RWPE2 (cell line): Measurements from ENCODE around the gene LCE4A.
A peak's percentile ranks its signal among the peaks of the same experiment; 100 is the strongest.

Experiments
- ATAC-seq: fragments of 200-7000 bp; cut with Tn5 transposase; 3 replicates; pipeline ENCODE4 v1.9.1; 2021; ENCODE audit warnings: low read depth
- DNase-seq: peaks from one replicate; pipeline ENCODE4 v3.0.0-alpha.2; 2020; ENCODE audit warnings: low spot score
- H3K27ac ChIP-seq: fragments of 450-650 bp; 2 replicates; pipeline ENCODE4 v1.5.1; 2017; ENCODE audit warnings: mild to moderate bottlenecking; ENCODE audit not compliant: poor library complexity, severe bottlenecking
- H3K27me3 ChIP-seq: fragments of 250-450 bp; sonication (Bioruptor Pico); 2 replicates; pipeline ENCODE4 v1.5.1; 2021; ENCODE audit warnings: mild to moderate bottlenecking, moderate library complexity; ENCODE audit not compliant: insufficient read depth, poor library complexity, severe bottlenecking
- H3K36me3 ChIP-seq: fragments of 250-450 bp; sonication (Bioruptor Pico); 2 replicates; pipeline ENCODE4 v1.5.1; 2020; ENCODE audit warnings: low read depth, mild to moderate bottlenecking, moderate library complexity
- H3K4me1 ChIP-seq: fragments of 250-450 bp; sonication (Bioruptor Pico); 2 replicates; pipeline ENCODE4 v1.5.1; 2021; ENCODE audit warnings: mild to moderate bottlenecking, moderate library complexity; ENCODE audit not compliant: insufficient read depth, poor library complexity, severe bottlenecking
- H3K4me3 ChIP-seq: fragments of 250-450 bp; sonication (Bioruptor Pico); 2 replicates; pipeline ENCODE4 v1.5.1; 2021; ENCODE audit warnings: mild to moderate bottlenecking, moderate library complexity; ENCODE audit not compliant: severe bottlenecking
- H3K9me3 ChIP-seq: fragments of 250-450 bp; sonication (Bioruptor Pico); 2 replicates; pipeline ENCODE4 v1.5.1; 2021; ENCODE audit warnings: mild to moderate bottlenecking, moderate library complexity; ENCODE audit not compliant: severe bottlenecking
- TF ChIP-seq, protein P1 (sequence below): fragments of 450-650 bp; IDR thresholded peaks from one replicate; pipeline ENCODE4 v1.5.1; 2017; ENCODE audit warnings: mild to moderate bottlenecking, moderate library complexity; ENCODE audit not compliant: poor library complexity, severe bottlenecking

The LCE4A gene

DNA sequence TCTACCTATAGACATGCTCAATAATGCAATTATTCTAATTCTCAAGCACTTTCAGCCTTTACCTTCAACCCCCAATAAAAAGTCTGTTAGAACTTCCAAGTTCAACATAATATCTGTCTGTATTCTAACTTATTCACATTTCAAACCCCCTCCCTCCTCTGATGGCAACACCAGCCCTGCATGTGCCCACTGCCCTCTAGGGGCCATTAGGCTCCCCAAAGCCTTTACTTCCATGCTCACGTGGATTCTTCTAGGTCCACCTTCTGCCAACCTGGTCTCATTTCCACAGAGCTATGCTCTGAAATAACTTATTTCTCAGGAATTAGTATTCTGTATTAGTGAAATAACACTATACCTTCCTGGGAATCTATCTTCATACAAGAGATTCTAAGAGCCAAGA is 27.7 kb downstream of the LCE4A start:
- Histone ChIP-seq H3K4me1 (peaks cover 13% of the 10 kb centered on the region), H3K9me3 (no peaks in the 10 kb centered on the region), H3K36me3 (no peaks in the 10 kb centered on the region), H3K27ac (no peak overlapping the region), H3K4me3 (no peak overlapping the region), H3K27me3 (no peaks in the 10 kb centered on the region)
- ATAC-seq (0 out of 3 replicates have a peak, but pooled peaks have one; percentile 55), DNase-seq (no peak)
- TF ChIP-seq, protein P1, sequence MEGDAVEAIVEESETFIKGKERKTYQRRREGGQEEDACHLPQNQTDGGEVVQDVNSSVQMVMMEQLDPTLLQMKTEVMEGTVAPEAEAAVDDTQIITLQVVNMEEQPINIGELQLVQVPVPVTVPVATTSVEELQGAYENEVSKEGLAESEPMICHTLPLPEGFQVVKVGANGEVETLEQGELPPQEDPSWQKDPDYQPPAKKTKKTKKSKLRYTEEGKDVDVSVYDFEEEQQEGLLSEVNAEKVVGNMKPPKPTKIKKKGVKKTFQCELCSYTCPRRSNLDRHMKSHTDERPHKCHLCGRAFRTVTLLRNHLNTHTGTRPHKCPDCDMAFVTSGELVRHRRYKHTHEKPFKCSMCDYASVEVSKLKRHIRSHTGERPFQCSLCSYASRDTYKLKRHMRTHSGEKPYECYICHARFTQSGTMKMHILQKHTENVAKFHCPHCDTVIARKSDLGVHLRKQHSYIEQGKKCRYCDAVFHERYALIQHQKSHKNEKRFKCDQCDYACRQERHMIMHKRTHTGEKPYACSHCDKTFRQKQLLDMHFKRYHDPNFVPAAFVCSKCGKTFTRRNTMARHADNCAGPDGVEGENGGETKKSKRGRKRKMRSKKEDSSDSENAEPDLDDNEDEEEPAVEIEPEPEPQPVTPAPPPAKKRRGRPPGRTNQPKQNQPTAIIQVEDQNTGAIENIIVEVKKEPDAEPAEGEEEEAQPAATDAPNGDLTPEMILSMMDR = peak; percentile 73

- TF ChIP-seq, protein P1 = no peak
- DNase-seq (no peak), ATAC-seq (no peak)
- H3K27me3 ChIP-seq = no peaks in the 10 kb centered on the region
- H3K9me3 ChIP-seq = no peaks in the 10 kb centered on the region
- no peaks in the 10 kb centered on the region for H3K36me3 ChIP-seq
- peaks cover 26% of the 10 kb centered on the region for H3K4me1 ChIP-seq
- no peak overlapping the region for H3K27ac ChIP-seq
- no peak overlapping the region for H3K4me3 ChIP-seq
Observed at GRCh38 chr1:152737997-152738396, 30.0 kb downstream of the LCE4A start.

DNA sequence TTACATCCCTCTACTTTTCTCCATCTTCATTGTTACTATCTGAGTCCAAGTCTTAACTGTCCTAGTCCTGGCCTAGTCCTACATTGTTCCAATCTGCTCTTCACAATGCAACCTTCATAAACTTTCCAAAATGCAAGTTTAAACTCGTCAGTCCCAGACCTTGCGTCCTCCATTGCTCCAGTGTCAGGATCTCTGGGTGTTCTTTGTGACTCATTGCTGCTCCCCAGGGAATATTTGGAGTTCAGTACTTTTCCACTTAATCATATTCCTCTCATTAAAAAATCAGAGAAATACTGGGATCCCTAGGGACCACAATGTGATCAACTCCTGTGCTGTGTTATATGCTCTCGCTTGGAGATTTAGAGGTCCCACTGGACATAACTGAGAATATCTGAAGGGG is 31.9 kb downstream of the LCE4A start:
- ATAC-seq = peak; percentile 37; the same call in 1 of the 3 replicates
- Histone ChIP-seq H3K27me3 (no peaks in the 10 kb centered on the region), H3K4me3 (no peak overlapping the region), H3K9me3 (no peaks in the 10 kb centered on the region), H3K4me1 (peaks cover 44% of the 10 kb centered on the region), H3K36me3 (no peaks in the 10 kb centered on the region), H3K27ac (peak overlapping the region; percentile 44)
- TF ChIP-seq, protein P1 = no peak
- DNase-seq = no peak

- Histone ChIP-seq H3K9me3 (no peaks in the 10 kb centered on the region), H3K36me3 (no peaks in the 10 kb centered on the region), H3K27me3 (no peaks in the 10 kb centered on the region), H3K4me3 (no peak overlapping the region), H3K27ac (peak overlapping the region; percentile 67), H3K4me1 (peaks cover 53% of the 10 kb centered on the region)
- ATAC-seq (no peak), DNase-seq (no peak)
- TF ChIP-seq, protein P1 = no peak
Observed at GRCh38 chr1:152741656-152742055, 33.7 kb downstream of the LCE4A start.

DNA sequence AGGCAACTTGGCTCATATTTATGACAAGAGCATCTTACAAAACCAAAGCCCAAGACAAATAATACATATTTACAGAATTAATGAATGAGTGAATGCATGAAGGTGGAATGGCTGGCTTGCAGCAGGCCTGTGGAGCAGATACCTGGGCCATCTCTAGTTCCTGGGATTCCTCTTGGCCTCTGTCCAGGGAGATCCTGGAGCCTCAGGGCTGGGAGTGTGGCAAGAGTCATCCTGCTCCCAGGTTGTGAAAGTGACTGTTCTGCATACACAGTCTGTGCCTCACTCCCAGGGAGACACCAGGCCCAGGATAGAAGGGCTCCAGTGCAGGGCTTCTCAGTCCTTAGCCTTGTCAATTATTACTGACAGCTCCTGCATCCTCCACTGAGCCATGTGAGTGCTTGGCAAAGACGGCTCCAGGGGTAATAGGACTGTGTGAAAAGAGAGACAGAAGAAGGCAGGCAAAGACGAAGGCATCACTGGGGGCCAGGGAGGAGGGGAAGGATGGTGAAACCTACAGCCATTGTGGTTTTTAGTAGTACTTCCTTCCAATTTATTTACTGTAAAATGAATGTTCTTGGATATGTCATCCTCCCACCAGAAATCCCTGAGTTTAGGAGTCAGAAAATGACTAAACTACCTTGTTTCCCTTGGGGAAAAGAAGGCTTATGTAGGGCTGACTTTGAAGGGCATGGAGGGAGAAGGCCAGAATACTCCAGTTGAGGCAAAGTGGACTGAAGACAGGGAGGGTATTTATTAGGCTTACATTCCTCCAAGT is 35.6 kb downstream of the LCE4A start:
- DNase-seq (peak; percentile 85), ATAC-seq (peak; percentile 92)
- H3K27me3 ChIP-seq = no peaks in the 10 kb centered on the region
- TF ChIP-seq, protein P1 = no peak
- H3K27ac ChIP-seq = peak overlapping the region; percentile 67
- H3K4me3 ChIP-seq = no peak overlapping the region
- peaks cover 53% of the 10 kb centered on the region for H3K4me1 ChIP-seq
- no peaks in the 10 kb centered on the region for H3K36me3 ChIP-seq
- no peaks in the 10 kb centered on the region for H3K9me3 ChIP-seq
